Activated T-cell treated with anti-CD3 and anti-CD28 coated beads, Interleukin-2, amount 50 U/mL, for 1 hour (primary cell): Measurements from ENCODE around the gene COL13A1.

Experiments used
- DNase-seq: peaks from one replicate; pipeline ENCODE4 v3.0.0-alpha.2; 2020

The COL13A1 gene

DNA sequence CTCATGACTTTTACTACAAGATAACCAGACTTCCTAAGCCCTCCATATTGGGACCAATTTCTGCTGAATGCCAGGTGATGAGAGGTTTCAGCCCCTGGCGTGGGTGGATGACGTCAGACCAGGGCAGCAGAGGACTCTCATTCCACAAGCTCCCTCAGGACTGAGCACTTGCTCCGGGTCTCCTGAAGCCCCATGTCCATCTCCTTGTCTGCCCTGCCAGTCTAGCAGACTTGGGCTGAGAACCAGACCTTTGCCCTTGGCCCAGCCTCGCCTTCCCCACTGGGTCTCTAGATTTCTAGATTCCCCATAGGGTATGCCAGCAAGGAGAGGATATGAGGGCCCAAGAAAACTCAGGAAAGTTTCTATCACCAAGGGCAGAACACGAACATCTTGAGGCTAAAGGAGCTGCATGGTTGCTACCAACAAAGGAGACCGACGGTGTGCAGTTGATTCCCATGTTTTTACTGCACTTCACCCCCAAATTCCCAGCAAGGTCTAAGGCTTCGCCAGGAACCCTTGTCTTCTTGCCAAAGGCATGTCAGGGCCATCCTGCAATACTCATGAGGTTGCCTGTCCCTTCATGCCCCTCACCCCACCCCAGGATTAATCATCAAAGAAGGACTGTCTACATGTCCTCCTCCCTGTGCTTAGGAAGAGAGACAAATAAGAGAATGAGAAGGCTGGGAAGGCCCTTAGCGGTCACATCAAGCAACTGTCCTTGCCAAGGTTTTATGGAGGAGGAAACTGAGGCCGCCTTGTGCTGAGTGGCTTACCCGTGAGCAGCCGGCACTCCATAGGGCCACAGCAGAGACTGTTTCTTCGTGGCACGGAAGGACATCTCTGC is 154.4 kb downstream of the COL13A1 start:
- no peak for DNase-seq

DNA sequence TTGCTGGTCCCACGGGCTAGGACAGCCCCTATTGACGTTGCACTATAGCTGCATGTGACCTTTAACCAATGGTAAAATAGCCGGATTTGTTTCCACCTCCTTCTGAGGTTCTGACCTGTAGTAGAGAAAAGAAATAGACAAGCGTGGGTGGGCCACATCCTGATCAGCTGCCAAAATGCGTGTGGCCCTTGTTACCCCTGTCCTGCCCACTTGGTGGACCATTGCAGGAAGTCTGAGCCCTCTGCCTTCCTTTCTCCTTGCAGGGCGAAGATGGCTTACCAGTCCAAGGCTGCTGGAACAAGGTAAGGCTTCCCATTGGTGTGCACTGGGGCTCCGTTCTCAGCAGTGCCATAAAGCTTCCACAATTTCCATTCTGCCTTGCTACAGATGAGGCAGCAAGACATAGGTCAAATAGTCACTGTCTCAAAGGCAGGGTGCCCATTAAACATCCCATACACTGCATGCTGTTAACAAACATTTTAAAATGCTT is 155.1 kb downstream of the COL13A1 start:
- no peak for DNase-seq

DNA sequence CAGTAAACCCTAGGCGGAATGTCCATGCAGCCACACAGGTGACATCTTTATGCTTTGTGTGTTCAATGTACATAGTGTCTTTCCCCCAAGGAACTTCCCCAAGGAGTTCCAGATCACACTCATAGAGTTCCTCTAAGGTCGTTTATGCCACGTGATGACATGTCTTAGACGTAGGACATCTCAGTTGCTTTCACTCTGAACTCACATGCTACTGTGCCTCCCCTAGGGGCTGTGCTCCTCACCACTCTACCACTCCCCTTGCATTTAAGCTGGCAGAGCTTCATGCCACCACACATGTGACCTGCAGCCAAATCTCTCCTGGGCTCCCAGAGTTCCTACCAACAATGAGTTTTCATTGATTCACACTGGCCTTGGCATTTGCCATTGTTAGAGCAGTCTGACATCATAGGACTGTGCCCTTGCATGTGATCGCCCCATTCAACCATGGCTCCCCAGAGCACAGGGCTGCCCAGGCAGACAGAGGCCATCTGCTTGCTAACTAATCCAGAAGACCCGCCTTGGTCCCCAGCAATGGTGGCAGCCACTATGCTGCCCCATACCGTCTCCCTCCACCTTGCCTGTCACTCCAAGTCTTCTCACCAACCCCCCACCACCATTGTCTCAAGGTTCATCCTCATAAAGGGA is 155.7 kb downstream of the COL13A1 start:
- no peak for DNase-seq

DNA sequence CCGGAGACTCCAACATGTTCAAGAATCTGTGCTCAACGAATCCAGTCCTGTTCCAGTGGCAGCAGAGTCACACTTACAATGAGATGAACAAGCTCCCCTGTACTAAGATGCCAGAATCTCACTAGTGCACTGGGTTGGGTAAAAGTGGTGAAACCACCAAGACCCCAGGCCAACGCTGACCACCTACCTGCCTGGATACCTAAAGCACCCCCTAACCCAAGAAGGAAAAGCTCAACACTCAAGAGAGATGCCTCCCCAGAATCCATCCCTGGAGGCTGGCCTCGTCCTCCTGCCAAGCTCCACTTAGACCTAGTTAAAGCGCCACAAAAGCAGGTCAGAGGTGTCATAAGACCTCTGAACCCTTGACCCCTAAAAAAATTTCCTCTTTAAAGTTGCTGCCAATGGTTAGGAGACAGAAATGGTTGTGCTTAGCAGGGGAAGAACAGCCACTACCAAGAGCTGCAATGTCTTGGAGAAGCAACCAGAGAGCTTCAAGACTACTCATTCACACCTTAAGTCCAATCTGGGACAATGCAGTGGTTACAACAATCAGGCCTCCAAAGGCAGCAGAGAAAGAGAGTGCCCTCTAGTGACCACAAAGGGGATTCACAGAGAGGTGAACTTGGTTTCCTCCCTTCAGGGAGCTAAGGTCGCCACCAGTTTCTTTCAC is 156.3 kb downstream of the COL13A1 start:
- DNase-seq = no peak

DNA sequence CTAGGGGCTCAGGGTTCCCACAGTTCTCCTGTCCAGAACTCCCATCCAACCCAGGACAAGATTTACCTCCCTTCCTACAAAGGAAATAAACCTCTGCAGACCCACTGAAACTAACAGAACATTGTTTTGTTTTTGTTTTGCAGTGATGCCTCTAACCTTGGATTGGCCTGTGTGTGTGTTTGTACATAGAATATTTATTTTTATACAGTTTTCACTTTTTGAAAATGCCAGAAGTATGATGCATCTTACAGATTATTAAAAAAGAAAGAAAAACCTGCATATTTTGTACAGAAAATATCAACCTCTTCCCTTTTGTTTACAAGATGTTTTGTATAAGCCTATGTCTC is 156.8 kb downstream of the COL13A1 start:
- no peak for DNase-seq

DNA sequence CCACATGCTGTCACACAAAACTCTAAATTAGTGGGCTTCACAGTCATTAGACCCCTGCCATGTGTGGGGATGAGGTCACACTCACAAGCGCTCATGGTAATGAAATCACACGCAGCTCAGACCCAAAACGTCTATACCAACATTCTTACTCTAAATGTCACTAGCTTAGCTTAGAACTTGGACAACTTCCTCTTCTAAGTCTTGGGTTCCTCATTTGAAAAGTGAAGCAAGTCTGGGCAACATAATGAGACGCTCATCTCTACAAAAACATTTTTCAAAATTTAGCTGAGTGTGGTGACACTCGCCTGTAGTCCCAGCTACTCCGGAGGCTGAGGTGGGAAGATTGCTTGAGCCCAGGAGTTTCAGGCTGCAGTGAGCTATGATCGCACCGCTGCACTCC is 158.2 kb downstream of the COL13A1 start:
- DNase-seq = no peak

DNA sequence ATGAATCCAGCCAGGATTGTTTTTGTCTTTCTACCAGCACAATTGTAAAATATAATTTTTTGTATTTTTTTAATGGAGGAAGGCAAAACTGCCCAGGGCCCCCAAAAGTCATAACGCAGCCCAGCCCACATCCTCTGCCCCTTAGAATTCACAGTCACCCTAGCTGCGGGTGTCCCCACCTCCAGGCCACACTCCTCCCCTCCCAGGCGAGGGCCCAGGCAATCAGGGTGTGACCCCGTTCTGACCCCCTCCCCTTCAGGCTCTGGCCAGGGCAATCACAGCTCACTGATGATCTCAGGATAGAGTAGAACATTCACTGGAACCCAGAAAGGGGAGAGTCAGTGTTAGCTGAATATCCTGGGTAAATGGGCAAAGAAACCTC is 158.9 kb downstream of the COL13A1 start:
- no peak for DNase-seq

DNA sequence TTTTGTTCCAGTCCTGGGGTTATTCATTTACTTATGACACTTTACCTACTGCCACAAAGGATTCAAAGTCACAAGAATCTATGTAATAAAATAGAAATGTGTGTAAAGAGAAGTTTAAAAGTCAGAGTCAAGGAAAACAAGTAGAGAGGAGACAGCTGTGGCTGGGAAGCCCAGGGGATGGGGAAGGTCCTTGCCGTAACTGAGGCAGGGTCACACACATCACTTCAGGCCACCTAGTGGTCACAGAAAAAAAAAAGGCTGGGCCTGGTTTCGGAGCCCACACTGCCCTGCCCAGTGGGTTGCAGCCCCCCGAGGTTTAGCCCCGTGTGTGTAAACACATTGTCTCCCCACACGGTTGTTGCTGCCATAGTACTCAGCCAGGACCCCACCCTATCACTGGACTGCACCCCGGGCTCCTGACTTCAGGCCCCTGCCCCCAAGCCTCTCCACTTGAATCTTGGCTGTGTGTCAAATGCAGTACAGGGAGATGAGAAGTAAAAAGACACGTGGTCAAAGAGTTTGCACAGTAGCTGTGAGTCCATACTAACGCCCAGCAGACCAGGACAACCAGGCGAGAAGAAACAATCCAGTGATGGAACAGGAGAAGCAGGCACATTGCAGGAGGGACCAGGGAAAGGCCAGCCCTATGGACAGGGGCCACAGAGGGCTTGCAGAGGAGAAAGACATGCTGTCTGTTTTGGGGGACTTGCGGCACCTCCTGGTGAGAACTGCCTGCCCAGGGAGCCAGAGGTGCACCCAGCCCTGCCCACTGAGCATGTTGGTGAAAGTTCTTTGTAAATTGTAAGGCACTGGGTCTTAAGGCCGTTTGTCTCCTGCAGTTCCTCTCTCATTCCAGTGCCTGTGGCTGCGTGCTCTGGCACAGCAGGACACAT is 159.5 kb downstream of the COL13A1 start:
- no peak for DNase-seq

DNA sequence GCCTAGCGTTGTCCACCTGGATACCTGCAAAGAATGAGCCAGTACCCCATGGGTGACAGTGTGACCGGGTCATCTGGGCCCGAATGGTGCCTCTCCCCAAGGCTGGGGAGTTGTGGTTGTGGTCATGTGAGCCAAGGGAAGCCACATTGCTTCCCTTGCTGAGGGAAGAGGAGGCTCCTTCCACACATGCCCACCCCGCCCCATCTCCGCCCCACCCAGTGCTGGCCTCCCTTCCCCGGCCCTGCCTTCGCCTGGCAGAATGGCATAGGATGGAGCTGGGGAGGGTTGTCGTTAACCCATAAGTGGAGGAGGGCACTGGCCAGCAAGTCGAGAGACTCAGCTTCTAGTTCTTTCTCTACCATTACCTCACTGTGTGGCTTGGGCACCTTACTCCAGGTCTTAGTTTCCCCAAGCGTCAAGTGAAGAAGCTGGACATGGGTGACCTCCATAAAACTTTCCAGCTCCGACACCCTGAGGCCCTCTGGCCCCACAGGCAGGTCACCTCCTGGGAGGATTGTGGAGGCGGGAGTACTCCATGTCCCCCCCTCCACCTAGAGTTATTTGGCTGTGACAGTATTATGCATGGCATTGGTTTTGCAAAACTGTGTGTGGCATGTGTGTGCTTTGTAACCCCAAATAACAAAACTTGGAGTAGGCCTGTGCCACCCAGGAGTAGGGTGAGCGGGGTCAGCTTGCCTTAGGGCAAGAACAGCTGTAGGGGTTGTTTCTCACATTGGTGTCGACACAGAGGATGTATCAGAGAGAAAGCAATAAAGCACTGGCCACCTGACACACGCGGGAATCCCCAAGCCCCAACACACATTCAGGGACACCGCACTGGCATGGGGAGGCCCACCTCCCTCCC is 160.4 kb downstream of the COL13A1 start:
- DNase-seq = no peak

DNA sequence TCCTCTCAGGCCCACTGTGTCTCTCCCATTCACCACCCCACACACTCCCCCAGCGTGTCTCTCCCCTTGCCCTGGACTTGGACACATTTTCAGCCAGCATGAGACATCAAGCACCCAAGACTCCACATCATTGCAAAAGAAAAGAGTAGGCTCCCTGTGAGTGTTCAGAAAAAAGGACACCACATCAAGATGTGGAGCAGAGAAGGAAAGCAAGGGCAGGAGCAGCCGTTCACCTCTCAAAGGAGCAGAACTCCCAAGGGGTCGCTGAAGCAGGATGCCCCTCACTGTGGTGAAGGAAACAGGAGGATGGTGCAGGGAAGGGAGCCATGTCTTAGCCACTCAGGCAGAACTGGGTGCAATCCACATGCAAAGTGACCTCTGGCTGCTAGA is 161.0 kb downstream of the COL13A1 start:
- DNase-seq = no peak

DNA sequence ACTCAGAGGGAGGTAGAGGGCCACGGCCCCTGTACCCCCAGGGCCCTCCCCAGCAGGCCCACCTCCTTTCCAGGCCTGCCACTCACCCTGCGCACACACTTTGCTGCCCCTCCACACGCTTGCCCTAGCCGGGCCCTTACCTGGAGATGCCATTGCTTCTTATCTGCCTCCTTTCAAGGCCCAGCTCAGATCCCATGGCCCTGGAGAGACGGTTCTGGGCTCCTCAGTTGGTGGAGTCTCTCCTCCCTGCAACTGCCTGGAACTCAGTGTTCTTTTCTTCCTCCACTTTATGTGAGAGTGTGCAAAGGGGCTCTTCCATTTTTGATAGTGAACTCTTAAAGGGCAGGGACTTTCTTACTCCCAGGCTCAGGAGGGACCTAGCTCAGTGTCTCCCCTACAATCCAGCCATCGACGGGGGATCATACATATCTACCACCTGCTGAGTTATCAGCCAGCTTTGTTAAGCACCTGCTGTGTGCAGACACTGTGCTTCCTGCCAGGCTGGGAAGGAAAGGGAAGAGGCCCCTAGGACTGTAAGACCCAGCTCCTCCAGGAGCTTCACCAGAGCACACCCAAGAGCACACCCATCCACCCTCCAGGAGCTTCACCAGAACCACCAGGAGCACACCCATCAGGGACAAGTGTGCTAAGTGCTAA is 161.6 kb downstream of the COL13A1 start:
- no peak for DNase-seq

DNA sequence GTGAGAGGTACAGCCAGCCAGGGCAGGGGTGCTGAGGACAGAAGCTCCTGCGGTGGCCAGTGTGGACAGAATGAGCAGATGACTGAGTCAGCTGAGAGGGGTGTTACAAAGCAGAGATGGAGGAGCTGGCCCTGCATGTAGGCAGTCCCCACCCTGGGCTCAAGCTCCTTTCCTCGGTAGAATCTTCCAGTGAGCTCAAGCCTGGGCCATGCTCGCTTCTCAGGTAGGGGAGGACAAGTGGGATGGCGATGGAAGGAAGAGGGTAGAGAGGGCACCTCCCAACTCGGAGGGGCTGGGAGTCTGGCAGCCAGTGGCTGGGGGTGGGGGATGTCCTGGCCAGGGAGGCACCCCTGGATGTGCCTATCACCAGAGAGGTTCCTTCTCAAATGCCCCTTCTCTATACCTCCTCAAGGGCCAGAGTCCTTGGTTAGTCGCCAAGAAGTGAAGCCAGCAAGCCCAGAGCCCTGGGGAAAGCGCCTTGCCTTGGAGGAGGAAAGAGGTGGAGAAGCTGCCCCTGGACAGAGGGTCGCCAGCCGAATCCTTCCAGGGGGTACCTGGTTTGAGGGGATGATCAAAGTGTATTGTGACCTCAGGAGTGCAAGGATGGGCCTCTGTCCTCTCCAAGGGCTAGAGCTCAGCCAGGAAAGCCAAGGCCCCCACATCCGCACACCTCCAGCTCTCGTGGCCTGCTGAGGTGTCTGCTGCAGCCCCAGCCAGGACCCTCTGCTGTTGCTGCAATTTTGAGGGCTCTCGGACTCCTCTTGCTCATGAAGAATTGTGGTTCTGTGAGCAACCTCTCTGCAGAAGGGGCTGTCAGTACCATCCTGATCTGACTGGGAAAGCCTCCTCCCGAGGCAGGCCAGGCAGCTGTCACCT is 162.4 kb downstream of the COL13A1 start:
- DNase-seq = no peak

DNA sequence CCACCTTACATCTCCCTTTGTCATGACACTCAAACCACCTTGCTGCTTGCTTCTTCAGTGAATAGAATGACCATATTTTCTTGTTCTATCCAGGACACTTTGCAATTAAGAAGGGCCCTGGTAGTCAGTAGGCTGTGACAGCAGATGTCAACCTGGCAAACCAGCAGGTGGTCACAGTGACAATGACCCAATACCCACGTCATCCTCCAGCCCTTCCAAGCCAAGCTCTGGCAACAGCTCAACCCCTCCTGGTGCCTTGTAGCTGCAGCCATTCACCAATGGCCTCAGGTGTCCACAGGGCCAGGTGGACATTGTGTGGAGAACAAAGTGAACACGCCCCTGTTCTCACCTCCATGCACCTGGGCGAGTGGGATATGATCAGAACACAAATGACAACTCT is 163.4 kb downstream of the COL13A1 start:
- DNase-seq = no peak

DNA sequence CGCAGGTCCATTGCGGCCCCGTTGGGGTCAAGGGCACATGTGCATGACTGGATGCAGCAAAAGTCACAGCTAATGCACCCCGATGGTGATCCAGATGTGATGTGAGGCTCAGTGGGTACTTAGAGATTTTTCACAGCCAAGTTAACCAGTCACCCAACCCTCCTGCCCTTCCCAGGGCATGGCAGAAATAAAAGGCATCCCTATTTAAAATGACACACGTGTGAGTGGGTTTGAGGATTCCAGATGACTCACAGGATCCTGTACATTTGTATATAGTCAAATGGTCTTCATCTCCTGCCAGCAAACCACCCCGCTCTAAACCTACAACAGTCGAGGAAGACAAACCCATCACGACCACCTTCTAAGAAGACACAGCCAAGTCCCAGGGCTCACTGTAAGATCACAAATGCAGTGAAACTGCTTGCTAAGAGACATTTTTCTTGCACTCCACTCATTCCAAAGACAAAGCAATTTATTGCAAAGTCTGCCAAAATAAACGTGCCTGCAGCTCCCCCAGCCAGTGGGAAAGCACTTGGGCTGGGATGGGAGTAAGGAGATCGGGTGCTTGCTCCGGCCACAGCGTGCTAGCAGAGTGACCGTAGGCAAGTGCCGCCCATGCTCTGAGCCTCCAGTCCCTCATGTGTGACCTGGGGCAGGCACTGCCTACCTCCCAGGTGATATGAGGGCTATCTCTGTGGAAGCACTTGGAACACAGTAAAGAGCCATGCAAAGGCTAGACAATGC is 164.4 kb downstream of the COL13A1 start:
- no peak for DNase-seq

DNA sequence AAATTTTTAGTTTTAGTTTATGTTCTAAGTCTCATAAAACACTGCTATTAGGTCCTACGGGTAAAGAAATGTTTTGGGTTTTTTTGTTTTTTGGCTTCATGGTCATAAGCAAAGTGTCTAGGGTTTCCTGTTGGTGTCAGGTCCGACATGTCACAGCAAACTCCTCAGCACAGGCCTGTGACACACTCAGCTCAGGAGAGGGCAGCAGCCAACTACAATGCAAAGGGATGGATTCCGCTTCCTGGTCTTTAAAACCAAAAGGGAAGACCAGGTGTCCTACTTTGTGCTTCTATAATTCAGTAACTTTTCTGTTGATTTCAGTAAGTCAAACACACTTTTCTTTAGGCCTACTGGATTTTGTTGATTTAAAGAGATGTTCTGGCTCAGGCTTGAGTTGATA is 167.1 kb downstream of the COL13A1 start:
- no peak for DNase-seq

DNA sequence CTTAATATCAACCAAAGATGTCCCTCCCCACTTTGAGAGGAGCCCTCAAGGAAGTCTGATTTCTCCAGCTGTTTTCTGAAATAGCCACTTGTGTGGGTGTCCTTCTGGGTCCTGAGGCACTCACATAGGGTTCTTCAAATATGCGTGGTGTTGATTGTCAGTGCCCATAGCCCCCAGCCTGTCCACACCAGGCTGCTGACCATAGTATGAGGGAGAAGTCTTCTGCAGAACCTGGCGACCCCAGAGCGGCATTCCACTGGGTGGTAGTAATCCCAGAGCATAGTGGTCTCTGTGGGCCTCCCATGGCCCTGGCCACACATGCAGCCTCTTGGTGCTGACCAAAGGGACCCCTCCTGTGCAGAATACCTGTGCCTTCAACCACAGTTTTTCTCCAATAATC is 168.3 kb downstream of the COL13A1 start:
- no peak for DNase-seq

DNA sequence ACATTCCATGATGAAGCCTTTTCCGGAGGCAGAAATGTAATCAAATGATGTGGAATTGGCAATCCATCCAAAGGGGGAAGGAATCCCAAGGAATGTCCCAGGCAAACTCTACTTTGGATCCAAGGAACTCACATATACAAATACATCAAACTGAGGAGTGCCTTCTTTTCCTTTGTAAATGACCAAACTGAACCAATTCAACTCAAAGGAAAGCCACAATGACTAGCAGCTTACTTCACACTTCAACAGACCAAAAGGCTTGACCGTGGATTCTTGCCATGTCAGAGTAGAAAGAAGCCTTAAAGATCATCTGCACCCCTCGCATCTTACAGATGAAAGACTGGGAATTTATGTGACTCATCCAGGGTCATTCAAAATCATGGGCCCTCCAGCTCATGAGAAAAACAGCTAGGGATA is 171.3 kb downstream of the COL13A1 start:
- DNase-seq = no peak

DNA sequence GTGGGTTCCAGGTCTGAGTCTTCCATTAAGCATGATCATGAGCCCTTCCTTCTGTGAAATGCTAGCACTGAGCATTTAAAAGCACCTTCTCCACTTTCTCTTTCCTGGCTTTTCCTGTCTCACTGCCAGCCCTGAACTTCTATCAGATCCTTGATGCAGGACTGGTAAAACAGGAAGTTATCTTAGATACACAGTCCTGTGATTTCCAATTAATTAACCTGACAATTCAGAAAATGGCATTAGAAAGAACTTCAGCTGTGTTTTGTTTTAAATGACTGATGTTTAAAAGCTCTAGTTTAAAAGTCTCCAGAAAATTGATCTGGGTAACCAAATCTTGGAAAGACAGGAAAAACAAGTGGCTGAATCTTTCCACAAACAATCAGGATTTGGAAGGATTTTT is 172.0 kb downstream of the COL13A1 start:
- DNase-seq = no peak

DNA sequence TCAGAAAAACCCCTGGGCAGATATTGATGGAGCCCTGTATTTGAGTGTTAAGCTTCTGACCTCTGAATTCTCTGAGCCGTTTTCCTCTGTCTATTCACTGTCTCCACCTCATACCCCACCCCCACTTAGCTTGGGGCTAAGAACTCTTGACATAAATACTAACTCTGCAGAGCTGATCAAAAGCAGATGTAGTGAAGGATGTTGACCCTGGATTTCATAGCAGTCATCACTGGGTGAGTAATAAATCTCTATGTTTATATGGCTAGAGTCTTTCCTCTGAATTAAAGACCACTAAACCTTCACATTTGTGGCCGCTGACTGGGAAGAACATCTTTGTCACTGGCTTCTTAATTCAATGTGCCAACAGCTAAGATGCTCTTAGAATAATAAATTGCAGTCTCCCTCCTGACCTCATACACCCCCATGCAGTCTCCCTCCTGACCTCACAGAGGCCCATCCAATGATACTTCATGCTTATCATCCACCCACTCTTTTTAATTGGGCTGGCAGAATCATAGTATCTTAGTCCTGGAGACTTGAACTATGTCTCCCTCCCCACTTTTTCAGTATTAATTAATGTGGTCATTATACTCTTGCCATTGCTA is 172.9 kb downstream of the COL13A1 start:
- no peak for DNase-seq
